H9 (cell line): ENCODE data around the gene GABRR2. TPM values are rescaled to one million over a fixed set of nuclear protein-coding genes. Genes with fewer than 3 reads are reported as not detected.

Source experiments
- DNase-seq: peaks from one replicate; pipeline ENCODE4 v3.0.0-alpha.2; 2017
- H2AFZ ChIP-seq: one replicate; pipeline ENCODE4 v1.6.1; 2013; ENCODE audit warnings: mild to moderate bottlenecking, low read length, control low read depth, moderate library complexity
- H2AK5ac ChIP-seq: 2 replicates; pipeline ENCODE4 v1.6.1; 2013; ENCODE audit warnings: low read length, control low read depth, mixed read lengths; ENCODE audit not compliant: insufficient read length
- H2BK120ac ChIP-seq: one replicate; pipeline ENCODE4 v1.6.1; 2013; ENCODE audit warnings: low read depth, mild to moderate bottlenecking, low read length, control low read depth, inconsistent platforms; ENCODE audit not compliant: poor library complexity, severe bottlenecking
- H2BK12ac ChIP-seq: 2 replicates; pipeline ENCODE4 v1.6.1; 2013; ENCODE audit warnings: low read length, control low read depth, mixed read lengths, low read depth; ENCODE audit not compliant: insufficient read length
- H2BK15ac ChIP-seq: 2 replicates; pipeline ENCODE4 v1.6.1; 2013; ENCODE audit warnings: low read depth, low read length, control low read depth
- H2BK20ac ChIP-seq: one replicate; pipeline ENCODE4 v1.6.1; 2013; ENCODE audit warnings: low read depth, mild to moderate bottlenecking, low read length, control low read depth, inconsistent platforms; ENCODE audit not compliant: poor library complexity, severe bottlenecking
- H2BK5ac ChIP-seq: 2 replicates; pipeline ENCODE4 v1.6.1; 2013; ENCODE audit warnings: low read length, control low read depth, mixed read lengths; ENCODE audit not compliant: insufficient read length
- H3K14ac ChIP-seq: 2 replicates; pipeline ENCODE4 v1.6.1; 2013; ENCODE audit warnings: low read length, control low read depth; ENCODE audit not compliant: insufficient read depth
- H3K18ac ChIP-seq: 2 replicates; pipeline ENCODE4 v1.6.1; 2013; ENCODE audit warnings: low read depth, mild to moderate bottlenecking, mixed read lengths, low read length, control low read depth; ENCODE audit not compliant: insufficient read length
- H3K23ac ChIP-seq: 2 replicates; pipeline ENCODE4 v1.6.1; 2013; ENCODE audit warnings: low read length, control low read depth, mixed read lengths, low read depth; ENCODE audit not compliant: insufficient read length
- H3K23me2 ChIP-seq: 2 replicates; pipeline ENCODE4 v1.6.1; 2013; ENCODE audit warnings: low read depth, mild to moderate bottlenecking, mixed read lengths, low read length, control low read depth; ENCODE audit not compliant: insufficient read length, poor library complexity, severe bottlenecking
- H3K27ac ChIP-seq: 2 replicates; pipeline ENCODE4 v1.5.1; 2013; ENCODE audit warnings: low read length, control low read depth, mixed read lengths, low read depth; ENCODE audit not compliant: insufficient read length
- H3K27me3 ChIP-seq: 2 replicates; pipeline ENCODE4 v1.6.1; 2013; ENCODE audit warnings: low read length, control low read depth, inconsistent platforms; ENCODE audit not compliant: insufficient read depth
- H3K4ac ChIP-seq: 2 replicates; pipeline ENCODE4 v1.6.1; 2013; ENCODE audit warnings: low read depth, mild to moderate bottlenecking, control low read depth, inconsistent platforms, low read length, moderate library complexity
- H3K4me1 ChIP-seq: 2 replicates; pipeline ENCODE4 v1.6.1; 2013; ENCODE audit warnings: low read length, control low read depth, inconsistent platforms; ENCODE audit not compliant: insufficient read depth
- H3K4me2 ChIP-seq: 2 replicates; pipeline ENCODE4 v1.6.1; 2013; ENCODE audit warnings: low read length, control low read depth, mixed read lengths; ENCODE audit not compliant: insufficient read length, insufficient read depth
- H3K56ac ChIP-seq: 2 replicates; pipeline ENCODE4 v1.6.1; 2013; ENCODE audit warnings: low read depth, mild to moderate bottlenecking, mixed read lengths, low read length, control low read depth; ENCODE audit not compliant: insufficient read length
- H3K79me1 ChIP-seq: 2 replicates; pipeline ENCODE4 v1.6.1; 2013; ENCODE audit warnings: low read depth, mild to moderate bottlenecking, moderate library complexity, low read length, control low read depth, inconsistent platforms; ENCODE audit not compliant: insufficient read depth, poor library complexity, severe bottlenecking
- H3K79me2 ChIP-seq: 2 replicates; pipeline ENCODE4 v1.6.1; 2013; ENCODE audit warnings: low read length, control low read depth, inconsistent platforms; ENCODE audit not compliant: insufficient read depth
- H3K9ac ChIP-seq: 2 replicates; pipeline ENCODE4 v1.6.1; 2013; ENCODE audit warnings: low read length, control low read depth, mixed read lengths; ENCODE audit not compliant: insufficient read length; ENCODE audit errors: extremely low read depth
- H3K9me3 ChIP-seq: one replicate; pipeline ENCODE4 v1.6.1; 2013; ENCODE audit warnings: low read depth, low read length, inconsistent platforms; ENCODE audit not compliant: control insufficient read depth
- H3T11ph ChIP-seq: one replicate; pipeline ENCODE4 v1.6.1; 2013; ENCODE audit warnings: mild to moderate bottlenecking, low read length, control low read depth, inconsistent platforms
- H4K20me1 ChIP-seq: one replicate; pipeline ENCODE4 v1.6.1; 2013; ENCODE audit not compliant: control insufficient read depth, insufficient read length, insufficient read depth
- H4K5ac ChIP-seq: 2 replicates; pipeline ENCODE4 v1.6.1; 2013; ENCODE audit warnings: low read depth, mild to moderate bottlenecking, mixed read lengths, low read length, control low read depth; ENCODE audit not compliant: insufficient read length
- H4K8ac ChIP-seq: replicated peaks from 2 replicates; pipeline ENCODE4 v1.6.1; 2013; ENCODE audit warnings: low read length, control low read depth, mixed read lengths, low read depth; ENCODE audit not compliant: insufficient read length
- H4K91ac ChIP-seq: 2 replicates; pipeline ENCODE4 v1.6.1; 2013; ENCODE audit warnings: low read depth, mild to moderate bottlenecking, moderate library complexity, mixed read lengths, low read length, control low read depth; ENCODE audit not compliant: insufficient read length
- H3K27ac Mint-ChIP-seq, 3 experiments: 2 replicates in 2 of 3; 3 replicates in 1 of 3; pipeline ENCODE4 v1.8.0; 2020 to 2021; ENCODE audit warnings: mixed read lengths in 3 of 3, mild to moderate bottlenecking in 1 of 3, moderate library complexity in 1 of 3
- H3K27me3 Mint-ChIP-seq: 2 replicates; pipeline ENCODE4 v1.8.0; 2021; ENCODE audit warnings: low read depth, mild to moderate bottlenecking, moderate library complexity, mixed read lengths
- H3K36me3 Mint-ChIP-seq, 3 experiments: 2 replicates in 2 of 3; 3 replicates in 1 of 3; pipeline ENCODE4 v1.8.0; 2020 to 2021; ENCODE audit warnings: low read depth in 3 of 3, mixed read lengths in 3 of 3; ENCODE audit not compliant: insufficient read depth in 1 of 3
- H3K4me1 Mint-ChIP-seq, 2 experiments: 2 replicates each; pipeline ENCODE4 v1.8.0; 2020; ENCODE audit warnings: mixed read lengths in 2 of 2
- H3K4me3 Mint-ChIP-seq, 2 experiments: 2 replicates in 1 of 2; 3 replicates in 1 of 2; pipeline ENCODE4 v1.8.0; 2020 to 2021; ENCODE audit warnings: mild to moderate bottlenecking in 2 of 2, mixed read lengths in 2 of 2, moderate library complexity in 1 of 2
- H3K9me3 Mint-ChIP-seq, 2 experiments: 2 replicates in 1 of 2; 3 replicates in 1 of 2; pipeline ENCODE4 v1.8.0; 2020; ENCODE audit warnings: mild to moderate bottlenecking in 2 of 2, mixed read lengths in 2 of 2, moderate library complexity in 1 of 2
- WGBS: extraction: QIAGEN DNeasy Blood & Tissue Kit; methylation state at CpG from one replicate; pipeline ENCODE4 v1.1.7; 2013; ENCODE audit warnings: missing lambda C conversion rate, low lambda C conversion rate, mixed read lengths; ENCODE audit not compliant: insufficient read length; ENCODE audit errors: extremely low coverage; 5-methylcytosine and 5-hydroxymethylcytosine counted together
- total RNA-seq: library from RNA; stranded (reverse); gene quantifications from 2 replicates; pipeline ENCODE4 v1.2.1, GENCODE V29; 2021
- TF ChIP-seq, protein P1 (sequence below): fragments of 200-600 bp; sonication (generic); conservative IDR thresholded peaks from 3 replicates; pipeline ENCODE4 v1.8.0; 2021; ENCODE audit warnings: antibody characterized with exemption, mild to moderate bottlenecking

The GABRR2 gene
- total RNA-seq, 1 experiment from 2014 or later = not detected

- no peaks in the 10 kb centered on the region; a peak in 1 of 5 replicates for H3K9me3 Mint-ChIP-seq
- Histone ChIP-seq H2BK120ac (no peak overlapping the region), H3K23me2 (no peaks in the 10 kb centered on the region), H2BK20ac (no peak overlapping the region), H3K4ac (no peak overlapping the region), H4K20me1 (no peaks in the 10 kb centered on the region), H3K9me3 (no peaks in the 10 kb centered on the region), H3K4me1 (no peaks in the 10 kb centered on the region), H4K8ac (no peak overlapping the region), H2AK5ac (no peak overlapping the region), H4K91ac (no peak overlapping the region), H2BK12ac (no peak overlapping the region), H3K79me2 (no peaks in the 10 kb centered on the region), H2BK5ac (no peak overlapping the region), H3K23ac (no peak overlapping the region), H2BK15ac (no peak overlapping the region), H3K4me2 (no peak overlapping the region), H2AFZ (no peak overlapping the region), H3K56ac (no peak overlapping the region), H3K9ac (no peak overlapping the region), H3K27me3 (no peaks in the 10 kb centered on the region), H4K5ac (no peak overlapping the region), H3K18ac (no peak overlapping the region), H3K79me1 (no peaks in the 10 kb centered on the region), H3K27ac (no peak overlapping the region), H3T11ph (no peak overlapping the region), H3K14ac (no peak overlapping the region)
- no peak overlapping the region for H3K4me3 Mint-ChIP-seq
- no peaks in the 10 kb centered on the region; a peak in 1 of 4 replicates for H3K4me1 Mint-ChIP-seq
- no peak for DNase-seq
- peaks cover 8 to 29% (median 28%) of the 10 kb centered on the region in 3 experiments; a peak in 6 of 7 replicates for H3K36me3 Mint-ChIP-seq
- no peak overlapping the region; a peak in 1 of 7 replicates for H3K27ac Mint-ChIP-seq
- WGBS = no CpG with 5 or more reads among the region's 2 CpGs
- no peaks in the 10 kb centered on the region for H3K27me3 Mint-ChIP-seq
- TF ChIP-seq, protein P1, sequence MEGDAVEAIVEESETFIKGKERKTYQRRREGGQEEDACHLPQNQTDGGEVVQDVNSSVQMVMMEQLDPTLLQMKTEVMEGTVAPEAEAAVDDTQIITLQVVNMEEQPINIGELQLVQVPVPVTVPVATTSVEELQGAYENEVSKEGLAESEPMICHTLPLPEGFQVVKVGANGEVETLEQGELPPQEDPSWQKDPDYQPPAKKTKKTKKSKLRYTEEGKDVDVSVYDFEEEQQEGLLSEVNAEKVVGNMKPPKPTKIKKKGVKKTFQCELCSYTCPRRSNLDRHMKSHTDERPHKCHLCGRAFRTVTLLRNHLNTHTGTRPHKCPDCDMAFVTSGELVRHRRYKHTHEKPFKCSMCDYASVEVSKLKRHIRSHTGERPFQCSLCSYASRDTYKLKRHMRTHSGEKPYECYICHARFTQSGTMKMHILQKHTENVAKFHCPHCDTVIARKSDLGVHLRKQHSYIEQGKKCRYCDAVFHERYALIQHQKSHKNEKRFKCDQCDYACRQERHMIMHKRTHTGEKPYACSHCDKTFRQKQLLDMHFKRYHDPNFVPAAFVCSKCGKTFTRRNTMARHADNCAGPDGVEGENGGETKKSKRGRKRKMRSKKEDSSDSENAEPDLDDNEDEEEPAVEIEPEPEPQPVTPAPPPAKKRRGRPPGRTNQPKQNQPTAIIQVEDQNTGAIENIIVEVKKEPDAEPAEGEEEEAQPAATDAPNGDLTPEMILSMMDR = no peak
Observed at GRCh38 chr6:89339565-89339964, 24.5 kb upstream of the GABRR2 start.
